Measurements from ENCODE around the gene SAXO1. TPM values are rescaled to one million over a fixed set of nuclear protein-coding genes. Genes with fewer than 3 reads are reported as not detected.
A peak's percentile ranks its signal among the peaks of the same experiment; 100 is the strongest.

Gene SAXO1
- polyA plus RNA-seq, 3 donors = not detected

DNA sequence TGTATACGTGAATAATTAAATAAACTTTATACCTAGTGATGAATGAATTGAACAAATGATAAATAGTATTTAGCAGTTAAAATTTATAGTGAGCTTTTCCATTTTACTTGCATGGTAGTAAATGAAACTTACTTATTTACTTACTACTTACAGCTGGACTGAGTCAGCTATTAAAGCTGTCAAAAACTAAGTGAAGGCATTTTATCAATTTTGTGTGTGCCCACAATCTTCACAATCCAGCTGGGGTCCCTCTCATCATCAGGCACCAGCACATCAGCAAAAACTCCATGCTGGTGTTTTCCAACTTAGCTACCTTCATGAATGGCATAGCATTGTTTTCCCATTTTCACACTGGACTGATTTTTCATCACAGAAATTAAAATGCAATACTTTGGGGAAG, 81.1 kb downstream of the SAXO1 start:
- Mint-ChIP-seq H3K27me3 (ENCODE audit: low read depth in 3 of 3) (peaks cover 0 to 6% (median 0%) of the 10 kb centered on the region in 3 donors), H3K36me3 (no peaks in the 10 kb centered on the region), H3K4me1 (peaks cover 17% of the 10 kb centered on the region), H3K4me3 (no peak overlapping the region), H3K27ac (no peak overlapping the region), H3K9me3 (peaks cover 0 to 2% (median 0%) of the 10 kb centered on the region in 7 donors)
- no peak overlapping the region for H2AFZ ChIP-seq (ENCODE audit: insufficient read depth, low read depth, low read length, poor library complexity, severe bottlenecking)
- no peaks in the 10 kb centered on the region for H4K20me1 ChIP-seq (ENCODE audit: insufficient read depth, low read length)
- no peak overlapping the region for H3K9ac ChIP-seq (ENCODE audit: insufficient read depth, low read length, poor library complexity, severe bottlenecking)
- no peak overlapping the region for H3K27ac ChIP-seq (ENCODE audit: low read depth in 1 of 2, low read length in 2 of 2)
- no peaks in the 10 kb centered on the region for H3K27me3 ChIP-seq (ENCODE audit: control insufficient read depth in 2 of 2, insufficient read depth in 2 of 2, low read length in 2 of 2)
- no peak overlapping the region for H3K4me3 ChIP-seq (replicated peaks in 1 of 3; ENCODE audit: low read depth in 2 of 3, low read length in 3 of 3)
- no peak for TF ChIP-seq CTCF (IDR thresholded peaks at IDR 0.05)
- intact Hi-C loops (cut with micrococcal nuclease) = no loop called here
- peaks cover 11 to 14% of the 10 kb centered on the region in 2 donors for H3K4me1 ChIP-seq (ENCODE audit: control insufficient read depth in 1 of 2, insufficient read depth in 2 of 2, low read length in 2 of 2)
- no peaks in the 10 kb centered on the region for H3K36me3 ChIP-seq (replicated peaks in 1 of 2; ENCODE audit: control insufficient read depth in 1 of 2, insufficient read depth in 2 of 2, low read length in 2 of 2)
- H3K4me2 ChIP-seq (replicated peaks; ENCODE audit: extremely low read depth, low read length, poor library complexity, severe bottlenecking) = no peak overlapping the region
- no peak for DNase-seq
- H3K79me2 ChIP-seq (ENCODE audit: insufficient read depth, low read length) = no peaks in the 10 kb centered on the region
- WGBS (ENCODE audit: insufficient coverage) = no CpG with 5 or more reads among the region's 1 CpG
- no peaks in the 10 kb centered on the region for H3K9me3 ChIP-seq (replicated peaks in 1 of 2; ENCODE audit: control insufficient read depth in 1 of 2, insufficient read depth in 1 of 2, low read length in 2 of 2)

- 67% methylated on average over 1 of the region's 4 CpGs for WGBS (ENCODE audit: insufficient coverage)
- no peak for TF ChIP-seq CTCF (IDR thresholded peaks at IDR 0.05)
- Histone ChIP-seq H3K4me1 (ENCODE audit: control insufficient read depth in 1 of 2, insufficient read depth in 2 of 2, low read length in 2 of 2) (peaks cover 11 to 14% of the 10 kb centered on the region in 2 donors), H3K79me2 (ENCODE audit: insufficient read depth, low read length) (no peaks in the 10 kb centered on the region), H3K9ac (ENCODE audit: insufficient read depth, low read length, poor library complexity, severe bottlenecking) (no peak overlapping the region), H2AFZ (ENCODE audit: insufficient read depth, low read depth, low read length, poor library complexity, severe bottlenecking) (peak overlapping the region; percentile 2), H3K4me3 (replicated peaks in 1 of 3; ENCODE audit: low read depth in 2 of 3, low read length in 3 of 3) (no peak overlapping the region), H3K27me3 (ENCODE audit: control insufficient read depth in 2 of 2, insufficient read depth in 2 of 2, low read length in 2 of 2) (no peaks in the 10 kb centered on the region), H3K4me2 (replicated peaks; ENCODE audit: extremely low read depth, low read length, poor library complexity, severe bottlenecking) (no peak overlapping the region), H3K36me3 (replicated peaks in 1 of 2; ENCODE audit: control insufficient read depth in 1 of 2, insufficient read depth in 2 of 2, low read length in 2 of 2) (no peaks in the 10 kb centered on the region), H3K9me3 (replicated peaks in 1 of 2; ENCODE audit: control insufficient read depth in 1 of 2, insufficient read depth in 1 of 2, low read length in 2 of 2) (no peaks in the 10 kb centered on the region), H4K20me1 (ENCODE audit: insufficient read depth, low read length) (no peaks in the 10 kb centered on the region), H3K27ac (ENCODE audit: low read depth in 1 of 2, low read length in 2 of 2) (peak overlapping the region in 1 of 2 donors; percentile 47)
- Mint-ChIP-seq H3K9me3 (peaks cover 0 to 3% (median 2%) of the 10 kb centered on the region in 7 donors), H3K36me3 (no peaks in the 10 kb centered on the region), H3K27ac (peak overlapping the region in 2 of 7 donors; percentile 74 to 83), H3K27me3 (ENCODE audit: low read depth in 3 of 3) (peaks cover 0 to 8% (median 0%) of the 10 kb centered on the region in 3 donors), H3K4me1 (peaks cover 17% of the 10 kb centered on the region), H3K4me3 (no peak overlapping the region)
- DNase-seq = peak; percentile 51 to 83 (median 68)
- intact Hi-C loops (cut with micrococcal nuclease) = no loop called here
These were observed 85.1 kb downstream of the SAXO1 start for GRCh38 chr9:18947892-18948339.
